ENCODE results near the gene ETV2.

GRCh38 chr19:35641515-35642151 lies at the start of gene ETV2:
- TF ChIP-seq CTCF (optimal IDR thresholded peaks at IDR 0.05 in 1 of 3, IDR thresholded peaks at IDR 0.05 in 1 of 3, conservative IDR thresholded peaks at IDR 0.05 in 1 of 3; ENCODE audit: extremely low read depth in 1 of 3, insufficient read depth in 2 of 3, low read length in 3 of 3) (no peak), EZH2 (IDR thresholded peaks at IDR 0.05; ENCODE audit: low read length) (no peak)
